Left lung (tissue), 10 donors: ENCODE measurements around the gene MZT2B. TPM values are rescaled to one million over a fixed set of nuclear protein-coding genes. Genes with fewer than 3 reads are reported as not detected.
"Not testable (repeated sequence)": the region's sequence is repeated elsewhere in the genome, so short reads cannot be mapped to it uniquely, and the experiment has no call there.

Experiments used
- ATAC-seq: fragments of 200-7000 bp; cut with Tn5 transposase; one replicate; pipeline ENCODE4 v1.9.1; 2020; ENCODE audit warnings: moderate library complexity
- DNase-seq, 4 donors: peaks; one replicate each; pipeline ENCODE4 v3.0.0-alpha.2; 2013 to 2020
- H3K27ac ChIP-seq, 2 donors: fragments of 200-600 bp; sonication (generic) in 1 of 2; one replicate each; pipeline versions ENCODE4 v1.5.0 to v1.8.0; 2020 to 2021
- H3K27me3 ChIP-seq, 2 donors: fragments of 200-600 bp; sonication (generic) in 1 of 2; one replicate each; pipeline versions ENCODE4 v1.5.0 to v1.8.0; 2020 to 2021
- H3K36me3 ChIP-seq, 2 donors: fragments of 200-600 bp; sonication (generic) in 1 of 2; one replicate each; pipeline versions ENCODE4 v1.5.0 to v1.8.0; 2020 to 2021
- H3K4me1 ChIP-seq, 2 donors: fragments of 200-600 bp; one replicate each; pipeline ENCODE4 v1.8.0; 2021
- H3K4me3 ChIP-seq, 2 donors: fragments of 200-600 bp; sonication (generic) in 1 of 2; one replicate each; pipeline versions ENCODE4 v1.5.0 to v1.8.0; 2020 to 2021; ENCODE audit warnings: mild to moderate bottlenecking in 1 of 2
- H3K9me3 ChIP-seq, 2 donors: fragments of 200-600 bp; sonication (generic) in 1 of 2; one replicate each; pipeline versions ENCODE4 v1.5.0 to v1.8.0; 2020 to 2021
- intact Hi-C, 2 donors: fragments of 100-400 bp; cut with DNase I; formaldehyde crosslinking; loops; one replicate each; pipeline versions ENCODE4 v1.11.2 to v1.14.2; 2022
- polyA plus RNA-seq, 6 donors: library from polyadenylated mRNA; unstranded; fragments of 120-200 nt; gene quantifications; one replicate each; pipeline ENCODE4 v1.2.1, GENCODE V29; 2013; ENCODE audit not compliant: insufficient read length in 6 of 6
- total RNA-seq, 2 donors: library from RNA; stranded (reverse); fragmentation: NEBNext Ultra II Directional; extraction: Animal tissue kit (Norgen Biotek cat#: 25700); gene quantifications; one replicate each; pipeline ENCODE4 v1.2.1, GENCODE V29; 2021
- TF ChIP-seq, protein P1 (sequence below), 2 donors: fragments of 200-600 bp; sonication (generic) in 1 of 2; IDR thresholded peaks; one replicate each; pipeline versions ENCODE4 v1.5.0 to v1.8.0; 2021; ENCODE audit warnings: antibody characterized with exemption in 2 of 2
- donor health status: DM: no; HTN: yes; CAD: no.
- donor health status: DM: no; HTN: no; CAD: no.

MZT2B gene
- total and polyA plus RNA-seq, 8 donors: 67.7 to 178 (median 128) TPM

DNA sequence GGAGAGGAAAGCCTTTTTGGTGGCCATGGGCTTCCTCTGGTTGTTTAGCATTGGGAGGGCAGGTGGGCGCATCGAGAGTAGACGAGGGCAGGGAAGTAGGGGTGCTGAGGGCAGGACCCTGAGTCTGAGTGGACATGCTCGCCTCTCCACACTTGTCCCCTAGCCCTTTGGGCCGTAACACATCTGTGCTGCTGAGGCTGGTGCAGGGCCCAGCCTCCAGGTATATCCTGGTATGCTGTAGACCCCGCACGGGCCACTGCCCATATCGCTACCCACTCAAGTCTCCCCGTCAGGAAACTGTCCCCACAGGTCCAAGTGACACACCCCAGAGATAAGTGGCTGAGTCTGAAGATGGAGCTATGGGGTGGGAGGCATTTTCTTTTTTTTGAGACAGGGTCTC is 23.4 kb upstream of the MZT2B start:
- ATAC-seq (no peak), DNase-seq (peak in 1 of 4 donors; percentile 54)
- H3K27me3 ChIP-seq: no peaks in the 10 kb centered on the region
- H3K27ac ChIP-seq: no peak overlapping the region
- H3K4me3 ChIP-seq: no peak overlapping the region
- H3K4me1 ChIP-seq: no peaks in the 10 kb centered on the region
- TF ChIP-seq, protein P1, sequence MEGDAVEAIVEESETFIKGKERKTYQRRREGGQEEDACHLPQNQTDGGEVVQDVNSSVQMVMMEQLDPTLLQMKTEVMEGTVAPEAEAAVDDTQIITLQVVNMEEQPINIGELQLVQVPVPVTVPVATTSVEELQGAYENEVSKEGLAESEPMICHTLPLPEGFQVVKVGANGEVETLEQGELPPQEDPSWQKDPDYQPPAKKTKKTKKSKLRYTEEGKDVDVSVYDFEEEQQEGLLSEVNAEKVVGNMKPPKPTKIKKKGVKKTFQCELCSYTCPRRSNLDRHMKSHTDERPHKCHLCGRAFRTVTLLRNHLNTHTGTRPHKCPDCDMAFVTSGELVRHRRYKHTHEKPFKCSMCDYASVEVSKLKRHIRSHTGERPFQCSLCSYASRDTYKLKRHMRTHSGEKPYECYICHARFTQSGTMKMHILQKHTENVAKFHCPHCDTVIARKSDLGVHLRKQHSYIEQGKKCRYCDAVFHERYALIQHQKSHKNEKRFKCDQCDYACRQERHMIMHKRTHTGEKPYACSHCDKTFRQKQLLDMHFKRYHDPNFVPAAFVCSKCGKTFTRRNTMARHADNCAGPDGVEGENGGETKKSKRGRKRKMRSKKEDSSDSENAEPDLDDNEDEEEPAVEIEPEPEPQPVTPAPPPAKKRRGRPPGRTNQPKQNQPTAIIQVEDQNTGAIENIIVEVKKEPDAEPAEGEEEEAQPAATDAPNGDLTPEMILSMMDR (IDR thresholded peaks at IDR 0.05): no peak
- no peaks in the 10 kb centered on the region for H3K9me3 ChIP-seq
- intact Hi-C loops: no loop called here
- H3K36me3 ChIP-seq: peaks cover 0 to 90% of the 10 kb centered on the region in 2 donors

DNA sequence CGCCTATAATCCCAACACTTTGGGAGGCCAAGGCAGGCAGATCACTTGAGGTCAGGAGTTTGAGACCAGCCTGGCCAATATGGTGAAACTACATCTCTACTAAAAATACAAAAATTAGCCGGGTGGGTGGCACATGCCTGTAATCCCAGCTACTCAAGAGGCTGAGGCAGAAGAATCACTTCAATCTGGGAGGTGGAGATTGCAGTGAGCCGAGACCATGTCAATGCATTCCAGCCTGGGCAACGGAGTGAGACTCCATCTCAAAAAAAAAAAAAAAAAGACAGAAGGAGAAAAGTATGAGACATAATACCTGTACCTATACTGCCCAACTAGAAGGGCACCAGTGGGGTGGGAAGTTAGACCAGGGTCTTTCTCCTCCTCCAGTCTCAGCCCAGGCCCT is 22.7 kb upstream of the MZT2B start:
- ATAC-seq, DNase-seq, H3K27me3 ChIP-seq, H3K9me3 ChIP-seq, intact Hi-C loops, H3K27ac ChIP-seq, H3K4me1 ChIP-seq, H3K4me3 ChIP-seq: not testable (repeated sequence)
- H3K36me3 ChIP-seq: peaks cover 0 to 90% of the 10 kb centered on the region in 2 donors

DNA sequence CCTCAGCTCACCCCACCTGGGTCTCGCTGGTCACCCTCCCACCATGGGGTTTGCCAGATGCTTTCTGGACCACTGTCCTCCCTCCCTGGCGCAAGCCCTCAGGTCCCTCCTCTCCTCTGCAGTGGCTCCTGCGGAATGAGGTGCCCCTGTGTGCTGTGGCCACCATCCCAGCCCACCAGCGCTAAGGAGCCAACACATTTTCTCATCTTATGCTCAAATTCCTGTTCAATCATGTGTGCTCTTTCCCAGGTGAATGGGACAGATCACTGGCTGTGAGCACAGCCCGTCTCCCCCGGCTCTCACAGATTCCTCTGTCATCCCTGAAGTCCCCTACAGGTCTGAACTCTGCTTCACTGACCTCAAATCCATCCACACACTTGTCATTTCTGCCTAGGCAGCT is 21.9 kb upstream of the MZT2B start:
- Histone ChIP-seq H3K9me3 (no peaks in the 10 kb centered on the region), H3K27me3 (no peaks in the 10 kb centered on the region), H3K4me3 (no peak overlapping the region), H3K36me3 (peaks cover 0 to 90% of the 10 kb centered on the region in 2 donors), H3K27ac (no peak overlapping the region), H3K4me1 (no peaks in the 10 kb centered on the region)
- TF ChIP-seq, protein P1 (IDR thresholded peaks at IDR 0.05): no peak
- DNase-seq (peak in 1 of 4 donors; percentile 23), ATAC-seq (no peak)
- intact Hi-C loops: no loop called here

DNA sequence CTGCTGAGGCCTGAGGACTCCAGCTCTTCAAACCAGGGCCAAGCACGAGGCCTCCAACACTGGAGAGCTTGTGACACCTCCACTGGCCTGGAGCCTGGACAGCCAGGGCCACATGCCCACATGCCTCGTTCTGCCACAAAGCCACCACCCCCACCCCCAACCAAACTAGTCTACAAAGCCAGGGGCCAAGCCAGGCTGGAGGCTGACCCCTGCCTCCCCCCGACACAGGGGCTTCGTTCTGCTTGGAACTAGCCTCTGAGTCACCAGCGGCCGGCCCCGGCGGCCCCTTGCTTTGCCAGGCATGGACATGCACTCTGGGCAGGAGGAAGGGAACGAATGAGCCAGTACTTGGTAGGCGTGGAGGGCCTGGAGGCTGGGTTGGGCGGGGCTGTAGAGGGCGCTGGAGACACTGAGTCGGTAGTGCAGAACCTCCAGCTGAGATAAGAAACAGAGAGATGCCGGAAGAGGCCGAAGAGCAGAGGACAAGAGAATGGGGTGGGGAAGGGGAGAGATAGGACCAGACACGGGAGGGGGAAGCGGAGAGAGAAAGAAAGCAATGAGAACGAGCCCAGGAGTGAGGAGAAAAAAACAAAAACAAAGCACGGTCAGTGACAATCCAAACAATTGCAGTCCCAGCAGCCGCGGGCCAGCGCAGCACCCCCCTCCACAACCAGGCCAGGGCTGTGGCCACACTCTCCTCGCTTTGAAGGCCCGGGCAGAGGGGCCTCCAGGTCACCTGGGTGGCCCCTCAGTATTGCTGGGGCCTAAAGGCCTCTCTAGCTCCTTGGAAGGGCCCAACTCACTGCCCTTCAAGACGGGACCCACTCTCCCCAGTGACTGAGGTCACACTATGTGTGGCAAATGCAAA is 21.0 kb upstream of the MZT2B start:
- H3K4me3 ChIP-seq, ATAC-seq, H3K9me3 ChIP-seq, H3K4me1 ChIP-seq, H3K27ac ChIP-seq, intact Hi-C loops, H3K27me3 ChIP-seq: not testable (repeated sequence)
- DNase-seq: peak in 1 of 4 donors; percentile 67
- H3K36me3 ChIP-seq: peaks cover 0 to 90% of the 10 kb centered on the region in 2 donors

DNA sequence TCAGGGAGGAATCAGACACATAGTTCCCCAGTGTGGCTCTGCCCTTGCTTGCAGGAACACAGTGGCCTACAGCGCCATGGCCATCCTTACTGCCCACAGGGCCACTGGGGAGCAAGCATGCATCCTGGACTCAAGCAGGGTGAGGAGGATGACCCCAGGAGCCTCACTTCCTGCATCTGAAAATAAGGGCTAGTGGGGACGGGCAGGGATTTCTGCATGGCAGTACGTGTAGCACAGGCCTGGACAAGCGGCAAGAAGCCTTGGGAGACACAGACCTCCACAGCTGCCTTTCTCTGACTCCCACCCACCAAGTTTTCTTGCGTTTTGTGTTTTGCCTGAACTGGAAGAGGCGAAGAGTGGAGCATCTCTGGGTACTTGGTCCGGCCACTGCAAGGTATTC is 19.6 kb upstream of the MZT2B start:
- H3K9me3 ChIP-seq, intact Hi-C loops: not testable (repeated sequence)
- peak in 1 of 4 donors; percentile 6 for DNase-seq

DNA sequence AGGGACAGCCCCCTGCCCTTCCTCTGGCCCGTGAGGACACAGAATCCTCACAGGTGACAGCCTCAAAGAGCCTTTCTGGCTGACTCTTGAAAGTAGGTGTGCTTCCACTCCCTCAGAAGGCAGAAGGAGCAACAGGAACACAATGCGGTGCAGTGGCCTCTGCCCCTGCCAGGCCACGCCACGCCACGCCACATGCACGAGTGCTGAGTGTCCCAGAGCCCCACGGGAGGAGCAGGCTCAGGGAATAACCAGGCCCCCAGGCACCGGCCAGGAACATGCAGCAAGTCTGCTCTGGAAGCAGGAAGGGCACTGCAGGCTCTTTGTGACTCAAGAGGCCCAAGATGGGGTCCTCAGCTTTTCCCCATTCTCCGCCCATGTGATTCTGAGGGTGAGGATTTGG is 19.1 kb upstream of the MZT2B start:
- intact Hi-C loops: no loop called here
- Histone ChIP-seq H3K4me1 (no peaks in the 10 kb centered on the region), H3K27ac (no peak overlapping the region), H3K9me3 (no peaks in the 10 kb centered on the region), H3K36me3 (peaks cover 0 to 95% of the 10 kb centered on the region in 2 donors), H3K27me3 (no peaks in the 10 kb centered on the region), H3K4me3 (no peak overlapping the region)
- DNase-seq (peak in 1 of 4 donors; percentile 40), ATAC-seq (no peak)
- TF ChIP-seq, protein P1 (IDR thresholded peaks at IDR 0.05): no peak

More for the DNA sequence above, 19.6 kb upstream of the MZT2B start:
- H3K27ac ChIP-seq, H3K4me1 ChIP-seq, ATAC-seq, H3K27me3 ChIP-seq, H3K4me3 ChIP-seq: not testable (repeated sequence)
- H3K36me3 ChIP-seq: peaks cover 0 to 95% of the 10 kb centered on the region in 2 donors
